H1 (cell line): ENCODE data around the gene HTR3C. TPM values are rescaled to one million over a fixed set of nuclear protein-coding genes. Genes with fewer than 3 reads are reported as not detected.

Source experiments
- CTCF ChIA-PET: fragments of 300-600 bp; sonication (Branson Sonifier 250); formaldehyde crosslinking; loops from one replicate; lab custom pipeline; 2021; ENCODE audit not compliant: partially characterized antibody; lab: Charles Lee
- POLR2A ChIA-PET: fragments of 300-600 bp; sonication (Branson Sonifier 250); formaldehyde crosslinking; loops from one replicate; lab custom pipeline; 2021; ENCODE audit warnings: inconsistent platforms; ENCODE audit not compliant: partially characterized antibody; lab: Charles Lee
- DNase-seq, 2 experiments: peaks; one replicate each; pipeline versions ENCODE4 v3.0.0 to v3.0.0-alpha.2; 2010 to 2022; ENCODE audit warnings: low spot score in 2 of 2, low read depth in 1 of 2, mixed read lengths in 1 of 2
- FAIRE-seq: peaks from 2 replicates; lab custom pipeline; 2011; peaks lifted over from hg19 to GRCh38; lab: Jason Lieb, UNC
- H2AFZ ChIP-seq: 2 replicates; pipeline ENCODE4 v1.8.1; 2012; ENCODE audit warnings: low read length, inconsistent platforms
- H2AK5ac ChIP-seq: 2 replicates; pipeline ENCODE4 v1.6.1; 2013; ENCODE audit warnings: low read depth, low read length
- H2BK120ac ChIP-seq: replicated peaks from 2 replicates; pipeline ENCODE3; 2013; ENCODE audit warnings: low read depth, low read length, inconsistent platforms
- H2BK12ac ChIP-seq: 2 replicates; pipeline ENCODE4 v1.6.1; 2013; ENCODE audit warnings: low read depth, low read length
- H2BK15ac ChIP-seq: 2 replicates; pipeline ENCODE4 v1.6.1; 2013; ENCODE audit warnings: low read length
- H2BK20ac ChIP-seq: 2 replicates; pipeline ENCODE4 v1.6.1; 2013; ENCODE audit warnings: low read length
- H2BK5ac ChIP-seq: 2 replicates; pipeline ENCODE4 v1.6.1; 2013; ENCODE audit warnings: low read depth, low read length
- H3K14ac ChIP-seq: 2 replicates; pipeline ENCODE4 v1.6.1; 2013; ENCODE audit warnings: inconsistent platforms; ENCODE audit not compliant: insufficient read length
- H3K18ac ChIP-seq: 2 replicates; pipeline ENCODE4 v1.6.1; 2013; ENCODE audit warnings: low read length; ENCODE audit errors: extremely low read depth
- H3K23ac ChIP-seq: 2 replicates; pipeline ENCODE4 v1.6.1; 2013; ENCODE audit warnings: inconsistent platforms; ENCODE audit not compliant: insufficient read length
- H3K23me2 ChIP-seq: 2 replicates; pipeline ENCODE4 v1.6.1; 2013; ENCODE audit warnings: low read depth, low read length
- H3K27ac ChIP-seq: 2 replicates; pipeline ENCODE4 v1.6.1; 2011; ENCODE audit warnings: low read depth, low read length, inconsistent platforms
- H3K27me3 ChIP-seq, 4 experiments: replicated peaks in 1 of 4; 1 replicate in 1 of 4; 2 replicates in 3 of 4; pipeline versions ENCODE4 v1.6.1 to v1.8.1; 2011 to 2013; ENCODE audit warnings: low read length in 3 of 4, mild to moderate bottlenecking in 3 of 4, inconsistent platforms in 2 of 4, mixed read lengths in 2 of 4, moderate library complexity in 1 of 4; ENCODE audit not compliant: control insufficient read depth in 3 of 4, insufficient read depth in 3 of 4; ENCODE audit errors: extremely low read depth in 1 of 4
- H3K36me3 ChIP-seq, 4 experiments: 2 replicates each; pipeline versions ENCODE4 v1.6.1 to v1.8.1; 2011 to 2013; ENCODE audit warnings: mild to moderate bottlenecking in 4 of 4, low read length in 3 of 4, moderate library complexity in 2 of 4, control low read depth in 1 of 4, inconsistent platforms in 1 of 4; ENCODE audit not compliant: insufficient read depth in 4 of 4, control insufficient read depth in 2 of 4
- H3K4ac ChIP-seq: replicated peaks from 2 replicates; pipeline ENCODE3; 2013; ENCODE audit warnings: low read length, low read depth, mixed read lengths, inconsistent platforms; ENCODE audit not compliant: insufficient read length
- H3K4me1 ChIP-seq, 4 experiments: replicated peaks in 1 of 4; 1 replicate in 1 of 4; 2 replicates in 3 of 4; pipeline versions ENCODE4 v1.6.1 to v1.8.1; 2011 to 2013; ENCODE audit warnings: low read length in 3 of 4, inconsistent platforms in 2 of 4, mixed read lengths in 1 of 4; ENCODE audit not compliant: insufficient read depth in 4 of 4, control insufficient read depth in 3 of 4
- H3K4me2 ChIP-seq, 2 experiments: 2 replicates each; pipeline versions ENCODE4 v1.6.1 to v1.8.1; 2011 to 2013; ENCODE audit warnings: low read depth in 2 of 2, low read length in 2 of 2, control low read depth in 1 of 2, inconsistent platforms in 1 of 2, mild to moderate bottlenecking in 1 of 2; ENCODE audit not compliant: insufficient read depth in 1 of 2
- H3K4me3 ChIP-seq, 4 experiments: fragments of 200-600, 300-600 bp in 1 of 4; sonication (generic), shearing (Covaris generic), sonication (Bioruptor Twin) in 1 of 4; 2 replicates each; pipeline versions ENCODE4 v1.5.1 to v1.8.1; 2011 to 2016; ENCODE audit warnings: low read length in 4 of 4, low read depth in 3 of 4, control low read depth in 2 of 4, inconsistent platforms in 2 of 4, mild to moderate bottlenecking in 2 of 4, mixed read lengths in 1 of 4, moderate library complexity in 1 of 4; ENCODE audit not compliant: insufficient read depth in 2 of 4; ENCODE audit errors: extremely low read depth in 1 of 4
- H3K56ac ChIP-seq: replicated peaks from 2 replicates; pipeline ENCODE3; 2013; ENCODE audit warnings: low read depth, mild to moderate bottlenecking, mixed read lengths, low read length, inconsistent platforms; ENCODE audit not compliant: insufficient read length
- H3K79me1 ChIP-seq: 2 replicates; pipeline ENCODE4 v1.6.1; 2013; ENCODE audit warnings: low read depth, low read length, control low read depth
- H3K79me2 ChIP-seq, 2 experiments: 2 replicates each; pipeline versions ENCODE4 v1.6.1 to v1.8.1; 2012 to 2013; ENCODE audit warnings: low read length in 2 of 2, mild to moderate bottlenecking in 2 of 2, inconsistent platforms in 1 of 2; ENCODE audit not compliant: insufficient read depth in 2 of 2, control insufficient read depth in 1 of 2
- H3K9ac ChIP-seq, 4 experiments: replicated peaks in 1 of 4; 1 replicate in 1 of 4; 2 replicates in 3 of 4; pipeline versions ENCODE4 v1.6.1 to v1.8.1; 2011 to 2013; ENCODE audit warnings: low read depth in 3 of 4, low read length in 3 of 4, control low read depth in 2 of 4, mild to moderate bottlenecking in 2 of 4, moderate library complexity in 2 of 4, inconsistent platforms in 1 of 4; ENCODE audit errors: extremely low read depth in 1 of 4
- H3K9me3 ChIP-seq, 2 experiments: 2 replicates each; pipeline versions ENCODE4 v1.6.1 to v1.8.1; 2012 to 2013; ENCODE audit warnings: mild to moderate bottlenecking in 2 of 2, moderate library complexity in 2 of 2, control low read depth in 1 of 2, inconsistent platforms in 1 of 2, low read depth in 1 of 2, low read length in 1 of 2, mixed read lengths in 1 of 2; ENCODE audit not compliant: insufficient read depth in 2 of 2
- H4K20me1 ChIP-seq, 2 experiments: replicated peaks in 1 of 2; 2 replicates each; pipeline versions ENCODE3 to v1.8.1; 2011 to 2013; ENCODE audit warnings: inconsistent platforms in 2 of 2, low read length in 2 of 2, mild to moderate bottlenecking in 1 of 2; ENCODE audit not compliant: insufficient read depth in 2 of 2, control insufficient read depth in 1 of 2
- H4K5ac ChIP-seq: 2 replicates; pipeline ENCODE4 v1.6.1; 2013; ENCODE audit warnings: low read length, low read depth, mixed read lengths, inconsistent platforms; ENCODE audit not compliant: insufficient read length
- H4K8ac ChIP-seq: 2 replicates; pipeline ENCODE4 v1.8.0; 2013; ENCODE audit warnings: mild to moderate bottlenecking, moderate library complexity, low read length, inconsistent platforms; ENCODE audit not compliant: insufficient read depth; ENCODE audit errors: extremely low read depth
- H4K91ac ChIP-seq: replicated peaks from 2 replicates; pipeline ENCODE3; 2013; ENCODE audit warnings: low read length, mixed read lengths, inconsistent platforms; ENCODE audit not compliant: insufficient read length
- CEBPB ChIP-seq: IDR thresholded peaks from 2 replicates; pipeline ENCODE4 v1.6.1; 2012; ENCODE audit warnings: low read depth, low read length
- EP300 ChIP-seq, 2 experiments: IDR thresholded peaks; 1 replicate in 1 of 2; 2 replicates in 1 of 2; pipeline ENCODE4 v1.6.1; 2011 to 2012; ENCODE audit warnings: low read depth in 2 of 2, low read length in 2 of 2, mild to moderate bottlenecking in 2 of 2, borderline replicate concordance in 1 of 2, inconsistent platforms in 1 of 2, moderate library complexity in 1 of 2
- WGBS, 2 experiments: shearing (Covaris generic) in 1 of 2; methylation state at CpG; one replicate each; pipeline versions ENCODE4 v1.1.6 to v1.1.7; 2013 to 2015; ENCODE audit warnings: low lambda C conversion rate in 2 of 2, mixed read lengths in 2 of 2, inconsistent platforms in 1 of 2, low coverage in 1 of 2, missing lambda C conversion rate in 1 of 2; ENCODE audit not compliant: insufficient replicate concordance in 2 of 2, insufficient coverage in 1 of 2, insufficient read length in 1 of 2; ENCODE audit errors: extremely low coverage in 1 of 2, missing lambda C conversion rate in 1 of 2; 5-methylcytosine and 5-hydroxymethylcytosine counted together
- polyA plus RNA-seq, 7 experiments: library from polyadenylated mRNA; depleted of rRNA in 3 of 7; stranded (reverse) in 5 of 7; unstranded in 2 of 7; fragments of >200 nt in 5 of 7; fragments of 200-250 nt in 2 of 7; gene quantifications; 1 replicate in 5 of 7; 2 replicates in 1 of 7; 4 replicates in 1 of 7; pipeline versions ENCODE4 v1.2.1 to v1.2.3, GENCODE V29; 2011 to 2013; ENCODE audit warnings: missing spikeins in 2 of 7, mixed read lengths in 2 of 7
- total RNA-seq: library from RNA; stranded (reverse); fragmentation: NEBNext Ultra II Directional; extraction: Animal tissue kit (Norgen Biotek cat#: 25700); gene quantifications from 2 replicates; pipeline ENCODE4 v1.2.1, GENCODE V29; 2021

Gene HTR3C
- total and polyA plus RNA-seq, 2 of the 8 experiments (the other 6 are each of a cell fraction or from before 2014, with no cell fraction given) = 0.03 TPM; not detected in 1

DNA sequence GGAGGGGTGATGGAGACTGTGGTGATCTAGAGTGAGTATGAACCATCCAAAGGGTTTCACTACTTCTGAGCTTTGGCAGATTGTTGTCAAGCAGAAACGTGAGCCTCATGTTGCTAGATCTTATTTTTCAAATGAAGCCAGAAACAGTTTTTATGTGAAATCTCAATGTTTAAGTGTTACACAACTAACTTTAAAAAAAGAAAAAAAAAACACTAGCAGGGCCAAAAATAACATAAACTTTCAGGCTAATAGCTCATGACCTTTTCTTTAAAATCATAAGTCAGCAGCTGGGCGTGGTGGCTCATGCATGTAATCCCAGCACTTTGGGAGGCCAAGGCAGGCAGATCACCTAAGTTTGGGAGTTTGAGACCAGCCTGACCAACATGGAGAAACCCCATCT lies 23.4 kb upstream of the HTR3C start:
- no peak overlapping the region for H2BK15ac ChIP-seq
- ChIA-PET POLR2A (no interaction called here), CTCF (interaction anchor here (0.9 to 1.5 kb wide), 3 partner anchors 11 to 198 kb away, joined by 3 read pairs; no protein-coding TSS in a partner anchor)
- no peak overlapping the region for H3K18ac ChIP-seq
- H4K20me1 ChIP-seq = peaks cover 0 to 1% of the 10 kb centered on the region in 2 experiments
- H2AK5ac ChIP-seq = no peak overlapping the region
- H3K9ac ChIP-seq = no peak overlapping the region
- no peak overlapping the region for H3K27ac ChIP-seq
- H4K91ac ChIP-seq = no peak overlapping the region
- no peak overlapping the region for H3K23ac ChIP-seq
- H3K23me2 ChIP-seq = no peaks in the 10 kb centered on the region
- DNase-seq = no peak
- H3K56ac ChIP-seq = no peak overlapping the region
- no peak overlapping the region for H2BK20ac ChIP-seq
- WGBS, 2 experiments = 93% methylated on average over 2 of the region's 2 CpGs; no CpG with 5 or more reads in 1 of the 2 experiments
- H3K9me3 ChIP-seq = no peaks in the 10 kb centered on the region
- no peak overlapping the region for H3K4me3 ChIP-seq
- no peaks in the 10 kb centered on the region for H3K79me1 ChIP-seq
- H3K4ac ChIP-seq = no peak overlapping the region
- TF ChIP-seq EP300 (IDR thresholded peaks at IDR 0.05; ENCODE audit: borderline replicate concordance in 1 of 2, low read depth in 2 of 2, low read length in 2 of 2) (no peak), CEBPB (no peak)
- H4K8ac ChIP-seq = no peak overlapping the region
- no peak overlapping the region for H3K14ac ChIP-seq
- H2BK12ac ChIP-seq = no peak overlapping the region
- H2BK5ac ChIP-seq = no peak overlapping the region
- no peaks in the 10 kb centered on the region; a peak in 1 of 8 replicates for H3K36me3 ChIP-seq
- no peak overlapping the region for H2BK120ac ChIP-seq
- H4K5ac ChIP-seq = no peak overlapping the region
- H3K4me1 ChIP-seq = no peaks in the 10 kb centered on the region
- no peaks in the 10 kb centered on the region for H3K79me2 ChIP-seq
- no peak overlapping the region for H3K4me2 ChIP-seq
- H3K27me3 ChIP-seq = no peaks in the 10 kb centered on the region
- FAIRE-seq = no peak
- no peak overlapping the region for H2AFZ ChIP-seq
